ENCODE data around the gene SPINT3.

SPINT3 gene

GRCh38 chr20:45470937-45471336, 44.5 kb downstream of the SPINT3 start:
- TF ChIP-seq CTCF (IDR thresholded peaks at IDR 0.05; ENCODE audit: control insufficient read depth, extremely low read depth, insufficient read depth) = no peak
- no peak for DNase-seq (ENCODE audit: low read depth)
- H3K4me3 ChIP-seq (ENCODE audit: low read depth, low read length) = no peak overlapping the region

GRCh38 chr20:45470262-45470931, 45.0 kb downstream of the SPINT3 start:
- DNase-seq (ENCODE audit: low read depth) = no peak
- TF ChIP-seq CTCF (IDR thresholded peaks at IDR 0.05; ENCODE audit: control insufficient read depth, extremely low read depth, insufficient read depth) = no peak
- H3K4me3 ChIP-seq (ENCODE audit: low read depth, low read length) = no peak overlapping the region

GRCh38 chr20:45469336-45470261, 45.8 kb downstream of the SPINT3 start, which contains the start of gene WFDC2:
Gene WFDC2 (plus strand): TSS chr20:45469753. CDS start chr20:45469782, 29 bp downstream.
- no peak for TF ChIP-seq CTCF (IDR thresholded peaks at IDR 0.05; ENCODE audit: control insufficient read depth, extremely low read depth, insufficient read depth)
- H3K4me3 ChIP-seq (ENCODE audit: low read depth, low read length) = no peak within 1 kb of the TSS
- no peak for DNase-seq (ENCODE audit: low read depth)

GRCh38 chr20:45467861-45468260, 47.6 kb downstream of the SPINT3 start:
- H3K4me3 ChIP-seq (ENCODE audit: low read depth, low read length) = no peak overlapping the region
- DNase-seq (ENCODE audit: low read depth) = peak; percentile 61
- no peak for TF ChIP-seq CTCF (IDR thresholded peaks at IDR 0.05; ENCODE audit: control insufficient read depth, extremely low read depth, insufficient read depth)

- no peak for TF ChIP-seq CTCF (IDR thresholded peaks at IDR 0.05; ENCODE audit: control insufficient read depth, extremely low read depth, insufficient read depth)
- no peak overlapping the region for H3K4me3 ChIP-seq (ENCODE audit: low read depth, low read length)
- no peak for DNase-seq (ENCODE audit: low read depth)
These were observed 48.2 kb downstream of the SPINT3 start for GRCh38 chr20:45467172-45467571.

- H3K4me3 ChIP-seq (ENCODE audit: low read depth, low read length) = no peak overlapping the region
- peak; percentile 86 for DNase-seq (ENCODE audit: low read depth)
- no peak for TF ChIP-seq CTCF (IDR thresholded peaks at IDR 0.05; ENCODE audit: control insufficient read depth, extremely low read depth, insufficient read depth)
These were observed 49.7 kb downstream of the SPINT3 start for GRCh38 chr20:45465491-45466266.

Measured in LNCaP clone FGC (cell line).